GM19025 (cell line): ENCODE data around the gene CTSZ.
"Not testable (repeated sequence)": the region's sequence is repeated elsewhere in the genome, so short reads cannot be mapped to it uniquely, and the experiment has no call there.

Source experiments
- ATAC-seq: cut with Tn5 transposase; IDR thresholded peaks from one replicate; pipeline ENCODE4 v1.9.1; 2021; ENCODE audit warnings: mild to moderate bottlenecking, low read depth, moderate library complexity; ENCODE audit not compliant: unreplicated experiment

CTSZ gene

DNA sequence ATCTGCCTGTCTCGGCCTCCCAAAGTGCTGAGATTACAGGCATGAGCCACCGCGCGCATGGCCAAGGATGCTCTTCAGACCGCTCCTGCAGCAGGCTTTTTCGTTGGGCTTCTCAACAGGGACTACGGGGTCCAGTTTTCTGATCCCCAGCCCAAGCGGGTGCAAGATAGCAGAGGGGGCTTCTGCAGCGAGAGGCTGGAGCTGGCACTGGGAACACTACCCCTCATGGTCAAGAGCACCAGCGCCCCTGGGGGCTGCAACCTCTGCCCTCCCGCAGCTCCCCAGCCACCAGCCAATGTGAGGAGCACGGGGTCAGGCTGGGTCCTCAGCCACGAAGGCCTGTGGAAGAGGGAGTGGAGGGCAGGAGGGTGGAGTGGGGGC, 6.0 kb downstream of the CTSZ start:
- no peak for ATAC-seq

DNA sequence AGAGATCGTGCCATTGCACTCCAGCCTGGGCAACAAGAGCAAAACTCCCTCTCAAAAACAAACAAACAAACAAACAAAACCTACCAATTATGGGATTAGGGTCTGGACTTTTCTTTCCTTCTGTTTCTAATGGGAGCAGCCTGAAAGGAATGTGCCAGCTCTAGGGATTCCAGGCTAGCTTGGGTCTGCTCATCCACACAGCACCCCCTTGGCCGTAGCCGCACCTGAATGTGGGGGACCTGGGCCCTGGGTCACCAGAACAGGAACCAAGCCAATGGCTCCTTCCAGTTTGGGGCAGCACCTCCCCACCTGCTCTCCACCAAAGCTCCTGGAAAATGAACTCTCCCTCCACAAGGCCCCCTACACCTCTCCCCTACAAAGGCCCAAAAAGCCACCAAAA, 6.7 kb downstream of the CTSZ start:
- no peak for ATAC-seq

DNA sequence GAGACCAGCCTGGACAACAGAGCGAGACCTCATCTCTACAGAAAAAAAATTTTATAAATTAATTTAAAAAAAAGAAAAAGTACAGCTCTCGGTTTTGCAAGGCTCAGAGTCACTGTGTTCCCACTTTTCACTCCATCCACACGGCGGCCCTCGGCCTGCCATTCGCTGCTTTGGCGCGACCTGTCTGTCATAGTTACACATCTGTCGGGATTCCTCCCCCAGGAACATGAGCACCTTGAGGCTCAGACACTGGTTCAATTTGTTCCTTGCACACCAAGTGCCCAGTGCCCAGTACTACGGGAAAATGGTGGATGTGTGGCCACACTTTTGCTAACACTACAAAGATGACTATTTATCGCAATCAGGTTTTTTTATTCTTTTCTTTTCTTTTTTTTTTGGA, 8.4 kb downstream of the CTSZ start:
- ATAC-seq, result no peak

DNA sequence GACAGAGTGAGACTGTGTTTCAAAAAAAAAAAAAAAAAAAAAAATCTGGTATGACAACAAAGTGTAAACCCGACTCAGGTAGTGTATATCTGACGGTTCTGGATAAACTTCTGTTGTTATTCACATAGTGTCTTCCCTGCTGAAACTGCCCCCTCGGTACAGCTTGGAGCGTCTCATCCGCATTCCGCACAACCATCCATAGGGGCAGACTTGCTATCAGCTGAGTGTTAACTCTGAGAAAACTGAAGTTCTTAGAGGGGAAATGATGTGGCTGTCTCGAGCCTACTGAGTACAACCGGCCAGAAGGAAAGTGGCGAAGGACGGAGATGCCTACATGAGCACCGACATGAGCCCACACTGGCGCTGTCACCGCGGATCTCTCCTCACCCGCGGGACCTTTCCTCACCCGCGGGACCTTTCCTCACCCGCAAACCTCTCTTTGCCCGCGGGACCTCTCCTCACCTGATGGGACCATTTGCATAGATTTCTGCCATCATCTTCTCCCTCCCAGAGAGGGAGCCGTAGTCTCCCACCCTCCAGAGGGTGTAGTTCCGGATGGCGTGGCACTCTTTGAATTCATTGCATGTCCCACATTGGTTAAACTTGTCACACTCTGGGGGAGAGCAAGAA, 9.8 kb downstream of the CTSZ start:
- no peak for ATAC-seq

DNA sequence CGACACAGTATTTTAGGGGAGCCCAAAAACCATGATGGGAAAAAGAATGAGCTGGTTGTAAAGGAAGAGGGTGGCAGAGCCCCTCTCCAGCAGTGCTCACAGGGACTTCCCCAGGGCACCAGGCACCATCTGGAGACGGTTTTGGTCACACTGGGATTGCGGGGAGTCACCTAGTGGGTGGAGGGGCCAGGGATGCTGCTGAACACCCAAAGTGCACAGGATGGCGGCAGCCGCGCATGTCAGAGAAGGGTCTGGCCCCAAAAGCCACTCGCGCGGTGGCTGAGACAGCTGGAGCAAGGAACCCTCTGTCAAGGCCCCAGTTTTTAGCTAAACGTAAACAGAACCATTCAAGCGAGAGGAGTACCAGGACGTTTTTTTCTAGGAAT, 10.8 kb downstream of the CTSZ start:
- ATAC-seq, result no peak

DNA sequence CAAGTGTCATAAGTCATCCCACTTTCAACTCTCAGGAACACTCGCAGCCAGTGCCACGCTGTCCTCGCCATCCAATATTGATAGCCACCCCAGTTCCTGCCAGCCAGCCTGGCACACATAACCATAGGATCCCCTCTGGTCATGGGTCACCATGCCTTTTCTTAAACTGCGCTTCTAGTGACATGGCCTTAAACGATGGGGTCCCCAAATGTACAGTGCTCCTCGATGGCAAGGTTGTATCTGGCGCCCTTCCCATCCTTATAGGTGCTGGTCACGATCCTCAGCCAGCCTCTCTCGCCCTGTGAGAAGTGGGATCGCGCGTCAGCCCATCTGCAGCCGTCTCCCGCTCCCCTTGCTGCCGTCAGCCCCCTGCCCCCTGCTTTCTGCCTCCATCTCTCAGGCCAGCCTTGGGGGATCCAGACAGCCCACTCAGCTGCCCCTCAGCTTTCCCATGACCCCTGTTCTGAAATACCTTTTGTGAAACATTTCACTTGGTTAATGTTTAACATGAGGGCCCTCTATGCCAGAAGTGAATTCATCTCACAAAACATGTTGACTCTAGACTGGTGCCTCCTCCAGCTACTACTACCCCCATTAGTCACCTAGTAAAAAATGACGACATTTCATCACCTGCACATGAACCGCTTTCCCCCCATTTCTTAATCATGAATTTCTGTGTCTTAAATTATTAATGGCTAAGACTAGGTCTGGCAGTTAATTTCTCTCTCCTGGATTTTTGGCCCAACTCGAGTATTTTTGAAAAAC, 11.4 kb downstream of the CTSZ start:
- ATAC-seq, result no peak

DNA sequence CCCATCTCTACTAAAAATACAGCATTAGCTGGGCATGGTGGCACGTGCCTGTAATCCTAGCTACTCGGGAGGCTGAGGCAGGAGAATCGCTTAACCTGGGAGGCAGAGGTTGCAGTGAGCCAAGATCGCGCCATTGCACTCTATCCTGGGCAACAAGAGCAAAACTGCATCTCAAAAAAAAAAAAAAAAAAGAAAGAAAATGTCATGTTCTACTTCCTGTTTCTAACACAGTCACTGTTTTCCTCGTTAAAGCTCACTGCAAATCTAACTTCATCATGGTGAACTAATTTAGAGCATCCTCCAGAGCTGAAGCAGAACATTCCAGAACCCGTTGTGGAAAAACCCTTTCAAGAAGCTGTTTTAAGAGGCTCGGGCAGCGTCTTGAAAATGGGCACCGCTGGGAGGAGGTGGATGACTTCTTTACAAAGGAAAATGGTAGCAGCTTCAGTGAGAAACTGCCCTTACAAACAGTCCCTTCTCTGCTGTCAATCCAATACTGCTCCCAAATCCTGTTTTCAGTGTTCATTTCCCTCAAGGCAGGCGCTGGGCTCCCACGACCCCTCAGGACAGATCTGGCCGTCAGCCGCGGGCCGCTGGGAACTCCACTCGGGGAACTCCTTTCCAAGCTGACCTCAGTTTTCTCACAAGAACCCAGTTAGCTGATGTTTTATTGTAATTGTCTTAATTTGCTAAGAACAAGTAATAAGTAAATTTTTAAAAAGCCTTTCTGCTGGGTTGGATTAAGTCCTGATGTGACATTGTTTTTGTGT, 12.5 kb downstream of the CTSZ start:
- no peak for ATAC-seq

DNA sequence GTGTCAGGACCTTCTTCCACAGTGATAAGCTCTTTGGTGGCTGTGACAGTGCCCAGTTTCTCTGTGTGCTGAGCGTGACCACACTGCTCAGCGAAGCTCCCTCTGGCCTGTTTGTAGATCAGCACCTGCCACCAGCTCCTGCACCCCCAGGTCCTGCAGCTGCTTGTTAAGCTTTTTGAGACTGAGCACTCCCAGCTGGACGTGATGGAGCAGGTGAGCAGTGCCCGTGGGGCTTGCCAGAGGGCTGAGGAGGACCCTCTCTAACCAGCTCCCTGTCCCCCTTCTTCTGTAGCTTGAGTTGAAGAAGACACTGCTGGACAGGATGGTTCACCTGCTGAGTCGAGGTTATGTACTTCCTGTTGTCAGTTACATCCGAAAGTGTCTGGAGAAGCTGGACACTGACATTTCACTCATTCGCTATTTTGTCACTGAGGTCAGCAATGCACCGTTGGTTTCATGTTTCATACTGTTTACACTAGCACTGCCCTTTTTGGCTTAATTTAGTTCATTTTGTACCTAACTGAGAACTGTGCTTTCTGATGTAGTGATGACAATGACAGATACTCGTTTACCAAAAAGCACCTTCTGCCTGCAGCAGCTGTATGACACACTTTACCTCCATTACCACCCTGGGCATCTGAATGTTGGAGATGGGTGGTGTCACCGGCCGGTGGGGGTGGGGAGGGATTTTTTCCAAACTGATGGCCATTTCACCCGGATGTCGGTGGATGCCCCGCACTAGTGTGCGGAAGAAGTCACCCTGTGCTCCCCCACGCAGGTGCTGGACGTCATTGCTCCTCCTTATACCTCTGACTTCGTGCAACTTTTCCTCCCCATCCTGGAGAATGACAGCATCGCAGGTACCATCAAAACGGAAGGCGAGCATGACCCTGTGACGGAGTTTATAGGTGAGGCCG, 13.5 kb downstream of the CTSZ start:
- ATAC-seq, result no peak

DNA sequence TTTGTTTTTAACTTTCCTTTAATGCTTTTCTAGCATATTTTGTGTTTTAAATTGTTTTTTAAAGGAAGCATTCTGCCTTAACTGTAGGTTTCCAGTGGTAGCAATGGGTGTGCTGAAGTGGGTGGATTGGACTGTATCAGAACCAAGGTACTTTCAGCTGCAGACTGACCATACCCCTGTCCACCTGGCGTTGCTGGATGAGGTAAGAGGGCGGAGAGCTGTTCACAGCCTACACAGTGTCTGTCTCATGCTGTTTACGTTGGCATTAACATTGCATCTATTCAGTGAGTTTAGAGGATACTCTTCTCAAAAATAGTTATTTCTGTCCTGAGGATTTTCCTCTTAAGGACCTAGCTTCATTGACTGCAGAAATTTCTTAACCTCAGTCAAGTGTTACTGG, 14.1 kb downstream of the CTSZ start:
- ATAC-seq, result no peak

DNA sequence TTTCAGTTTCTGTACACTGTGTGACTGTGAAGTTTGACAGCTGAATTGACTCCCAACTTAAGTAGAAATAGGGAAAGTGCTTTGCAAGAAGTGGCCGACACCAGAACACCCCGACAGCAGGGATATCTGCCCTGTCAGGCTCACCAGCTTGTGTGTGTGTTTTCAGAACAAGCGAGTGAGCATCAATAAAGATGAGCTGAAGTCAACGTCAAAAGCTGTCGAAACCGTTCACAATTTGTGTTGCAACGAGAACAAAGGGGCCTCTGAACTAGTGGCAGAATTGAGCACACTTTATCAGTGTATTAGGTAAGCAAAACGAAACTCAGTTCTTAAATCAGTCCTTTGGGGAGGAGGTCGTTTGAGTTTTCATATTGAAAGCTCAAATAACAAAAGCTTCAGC, 15.3 kb downstream of the CTSZ start:
- ATAC-seq, result no peak

DNA sequence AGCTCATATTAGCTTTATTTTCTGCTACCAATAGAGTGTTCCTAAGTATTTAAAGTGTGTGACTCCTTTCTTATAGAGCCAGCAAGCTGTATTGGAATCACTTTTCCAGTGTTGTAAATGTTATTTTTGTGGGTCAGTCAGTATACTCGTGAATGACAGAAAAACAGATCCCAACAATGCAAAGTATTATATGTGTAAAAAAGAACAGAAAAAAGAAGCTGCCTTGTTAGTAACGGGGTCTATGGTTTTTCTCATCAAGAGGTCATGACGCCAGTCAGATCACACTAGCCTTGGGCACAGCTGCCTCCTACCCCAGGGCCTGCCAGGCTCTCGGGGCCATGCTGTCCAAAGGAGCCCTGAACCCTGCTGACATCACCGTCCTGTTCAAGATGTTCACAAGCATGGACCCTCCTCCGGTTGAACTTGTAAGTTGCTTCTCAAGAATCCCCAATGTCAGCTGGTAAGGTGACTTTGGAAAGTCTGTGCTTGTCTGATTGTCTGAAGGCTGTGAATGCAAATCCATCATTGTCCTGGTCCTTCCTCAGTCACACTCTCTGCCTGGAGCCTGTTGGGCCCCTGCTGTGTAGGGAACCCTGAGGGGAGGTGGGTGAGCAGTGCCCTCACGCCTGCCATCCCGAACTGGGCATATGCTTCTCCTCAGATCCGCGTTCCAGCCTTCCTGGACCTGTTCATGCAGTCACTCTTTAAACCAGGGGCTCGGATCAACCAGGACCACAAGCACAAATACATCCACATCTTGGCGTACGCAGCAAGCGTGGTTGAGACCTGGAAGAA, 16.2 kb downstream of the CTSZ start:
- ATAC-seq, result no peak

DNA sequence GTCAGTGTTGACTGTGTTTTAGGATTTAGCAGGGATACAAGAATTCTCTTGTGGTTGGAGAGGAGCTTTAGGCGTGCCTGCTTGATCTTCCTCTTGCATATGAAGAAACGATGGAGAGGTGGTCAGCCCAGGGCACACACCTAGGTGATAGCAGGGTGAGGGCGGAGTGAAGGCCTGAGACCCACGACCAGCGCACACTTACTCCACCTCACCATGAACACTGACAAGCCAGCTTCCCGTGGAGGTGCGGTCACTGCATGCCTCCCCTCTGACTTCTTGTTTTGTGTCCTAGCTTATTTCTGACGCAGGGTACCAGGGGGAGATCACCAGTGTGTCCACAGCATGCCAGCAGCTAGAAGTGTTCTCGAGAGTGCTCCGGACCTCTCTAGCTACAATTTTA, 17.9 kb downstream of the CTSZ start:
- ATAC-seq, result no peak

DNA sequence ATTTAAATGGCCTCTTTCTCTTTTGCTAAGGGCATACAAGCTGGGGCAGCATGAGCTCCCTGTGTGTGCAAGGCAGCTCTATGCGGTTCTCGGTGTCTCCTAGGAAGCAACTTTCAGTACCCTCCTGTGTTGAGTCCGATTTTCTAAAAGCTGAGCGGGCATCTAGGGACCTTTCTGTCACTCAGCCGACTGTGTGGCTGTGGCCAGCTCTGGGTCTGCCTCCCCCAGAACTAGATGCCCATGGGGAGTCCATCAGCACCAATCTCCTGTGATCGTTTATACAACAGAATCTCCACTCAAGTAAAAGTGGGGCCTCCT, 18.5 kb downstream of the CTSZ start:
- no peak for ATAC-seq

DNA sequence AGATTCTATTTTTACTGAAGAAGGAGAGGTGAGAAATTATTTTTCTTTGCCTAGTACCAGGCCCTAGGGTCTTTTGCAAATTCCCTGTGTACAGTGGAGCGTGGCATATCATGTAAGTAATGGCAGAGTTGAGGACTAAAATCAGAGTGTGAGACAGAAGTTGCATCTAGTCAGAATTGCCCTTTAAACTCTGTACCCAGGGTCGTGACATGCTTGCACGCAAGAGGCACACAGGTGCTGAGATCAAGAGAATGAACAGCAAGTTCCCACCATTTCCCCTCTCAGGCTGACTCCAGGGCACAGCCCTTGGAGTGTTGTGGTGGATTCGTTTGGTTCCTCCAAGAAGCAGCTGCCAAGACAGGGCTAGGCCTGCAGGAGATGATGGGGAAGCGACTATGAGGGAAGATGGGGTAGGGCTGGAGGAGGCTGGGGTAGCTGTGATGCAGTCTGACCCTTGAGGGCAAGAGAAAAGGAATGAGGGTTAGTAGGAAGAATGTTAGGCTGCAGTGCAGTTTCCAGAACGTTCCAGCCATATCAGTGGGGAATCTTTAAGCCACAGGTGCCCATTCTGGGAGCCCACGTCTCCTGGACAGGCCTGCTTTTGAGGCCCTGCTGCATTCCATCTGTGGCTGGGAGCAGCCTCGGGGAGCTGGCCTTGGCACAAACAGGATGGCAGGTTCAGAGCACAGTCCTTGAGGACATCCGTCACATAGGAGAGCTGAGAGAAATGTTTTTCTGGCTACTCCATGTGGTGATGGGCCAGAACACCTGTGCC, 19.1 kb downstream of the CTSZ start:
- ATAC-seq, result no peak

DNA sequence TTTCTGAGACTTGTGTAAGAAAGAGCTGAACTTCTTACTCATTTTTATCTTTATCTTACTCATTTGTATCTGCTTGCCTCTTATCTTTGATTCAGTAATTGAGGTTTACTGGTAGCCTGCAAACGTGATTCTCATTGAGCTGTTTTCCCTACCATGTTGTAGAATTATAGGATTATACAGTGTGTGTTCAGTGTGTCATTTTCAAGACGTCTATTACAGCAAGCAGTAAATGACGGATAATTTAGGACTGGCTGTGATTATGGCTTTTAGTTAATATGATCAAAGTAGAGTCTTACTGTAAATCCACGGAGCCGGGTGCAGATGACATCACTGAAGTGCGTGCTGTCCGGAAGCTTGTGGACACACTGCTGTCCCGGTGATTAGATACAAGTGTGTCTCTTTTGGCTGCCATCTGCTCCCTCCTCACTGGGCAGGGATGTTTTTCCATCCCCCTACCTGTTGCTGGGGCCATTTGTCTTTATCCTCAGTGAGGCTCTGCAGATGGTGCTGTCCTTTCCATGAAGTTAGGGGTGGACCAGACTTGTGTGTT, 20.0 kb downstream of the CTSZ start:
- ATAC-seq, result no peak

DNA sequence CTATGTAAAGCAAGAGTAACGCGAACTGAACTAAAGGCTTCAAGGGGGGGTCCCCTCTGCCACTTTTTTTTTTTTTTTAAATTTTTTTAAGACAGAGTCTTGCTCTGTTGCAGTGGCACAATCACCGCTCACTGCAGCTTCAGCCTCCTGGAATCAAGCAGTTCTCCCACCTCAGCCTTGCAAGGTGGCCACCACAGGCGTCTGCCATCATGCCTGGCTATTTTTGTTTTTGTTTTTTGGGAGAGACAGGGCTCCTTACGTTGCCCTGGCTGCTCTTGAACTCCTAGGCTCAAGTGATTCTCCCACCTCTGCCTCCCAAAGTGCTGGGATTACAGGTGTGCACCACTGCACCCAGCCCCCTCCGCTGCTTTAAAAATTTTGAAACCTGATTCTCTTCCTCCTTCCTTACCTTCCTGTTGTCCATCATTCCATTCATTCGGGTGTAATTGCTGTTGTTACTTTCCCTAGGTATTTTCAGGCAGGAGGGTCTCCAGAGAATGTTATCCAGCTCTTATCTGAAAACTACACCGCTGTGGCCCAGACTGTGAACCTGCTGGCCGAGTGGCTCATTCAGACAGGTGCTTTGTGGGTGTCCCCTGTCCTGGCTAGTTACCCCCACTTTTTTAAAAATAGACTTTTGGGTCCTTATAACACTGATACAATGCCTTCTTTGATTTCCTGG, 20.6 kb downstream of the CTSZ start:
- ATAC-seq, result no peak

DNA sequence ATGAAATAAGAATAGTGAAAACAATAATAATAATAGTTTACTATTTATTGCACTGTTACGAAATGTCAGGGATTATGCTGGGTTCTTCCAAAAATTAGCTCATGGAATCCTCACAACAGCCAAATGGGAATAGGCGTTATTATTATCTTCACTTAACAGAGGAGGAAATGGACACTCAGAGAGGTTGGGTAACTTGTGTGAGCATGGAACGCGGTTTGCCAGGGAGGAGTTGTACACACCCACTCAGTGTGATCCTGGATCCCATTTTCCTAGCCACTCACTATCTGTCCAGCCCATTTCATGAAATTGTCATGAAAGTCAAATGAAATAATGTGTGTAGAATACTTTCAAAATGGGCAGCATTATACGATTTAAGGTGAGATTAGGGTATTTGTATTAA, 21.4 kb downstream of the CTSZ start:
- ATAC-seq, result no peak

DNA sequence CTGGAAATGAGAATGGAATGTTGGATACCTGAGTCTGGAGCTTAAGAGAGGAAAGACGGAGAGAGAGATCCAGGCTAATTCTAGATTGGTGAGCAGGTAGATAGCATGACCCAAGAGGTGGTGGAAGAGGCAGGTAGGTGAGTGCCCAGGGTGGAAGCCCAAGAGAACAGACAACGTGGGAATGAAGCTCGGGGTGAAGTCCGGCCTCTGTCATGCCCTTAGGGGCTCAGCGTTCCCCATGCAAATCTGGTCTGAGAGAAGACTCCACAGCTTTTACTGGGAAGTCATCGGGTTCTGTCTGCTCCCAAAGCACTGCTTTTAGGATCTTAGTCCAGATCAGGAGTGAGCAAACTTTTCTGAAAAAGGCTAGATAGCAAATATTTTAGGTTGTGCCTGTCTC, 22.4 kb downstream of the CTSZ start:
- no peak for ATAC-seq

DNA sequence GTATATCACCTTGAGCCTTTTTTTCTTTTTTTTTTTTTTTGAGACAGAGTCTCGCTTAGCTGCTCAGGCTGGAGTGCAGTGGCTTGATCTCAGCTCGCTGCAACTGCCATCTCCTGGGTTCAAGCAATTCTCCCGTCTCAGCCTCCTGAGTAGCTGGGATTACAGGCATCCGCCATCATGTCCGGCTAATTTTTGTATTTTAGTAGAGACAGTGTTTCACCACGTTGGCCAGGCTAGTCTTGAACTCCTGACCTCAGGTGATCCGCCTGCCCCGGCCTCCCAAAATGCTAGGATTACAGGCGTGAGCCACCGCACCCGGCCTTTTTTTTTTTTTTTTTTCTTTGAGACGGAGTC, 24.0 kb downstream of the CTSZ start:
- ATAC-seq, result not testable (repeated sequence)
